Psoas muscle (tissue), 8 donors: ENCODE measurements around the gene AP2M1. TPM values are rescaled to one million over a fixed set of nuclear protein-coding genes. Genes with fewer than 3 reads are reported as not detected.

Experiments used
- ATAC-seq, 4 donors: fragments of 200-7000 bp; cut with Tn5 transposase; one replicate each; pipeline ENCODE4 v1.9.1; 2020; ENCODE audit warnings: moderate library complexity in 3 of 4, mild to moderate bottlenecking in 2 of 4
- DNase-seq, 2 donors: peaks; one replicate each; pipeline ENCODE4 v3.0.0-alpha.2; 2020
- H3K27ac ChIP-seq: fragments of 200-600 bp; one replicate; pipeline ENCODE4 v1.8.0; 2022
- H3K27me3 ChIP-seq, 3 donors: fragments of 200-600 bp in 1 of 3; one replicate each; pipeline versions ENCODE4 v1.6.1 to v1.8.0; 2013 to 2022; ENCODE audit warnings: low read length in 2 of 3, mild to moderate bottlenecking in 2 of 3, moderate library complexity in 1 of 3; ENCODE audit not compliant: insufficient read depth in 3 of 3
- H3K36me3 ChIP-seq, 2 donors: fragments of 200-600 bp in 1 of 2; one replicate each; pipeline versions ENCODE4 v1.6.1 to v1.8.0; 2013 to 2022; ENCODE audit warnings: low read depth in 1 of 2, mild to moderate bottlenecking in 1 of 2, moderate library complexity in 1 of 2; ENCODE audit not compliant: insufficient read depth in 1 of 2
- H3K4me1 ChIP-seq: fragments of 200-600 bp; one replicate; pipeline ENCODE4 v1.8.0; 2022
- H3K4me3 ChIP-seq: fragments of 200-600 bp; one replicate; pipeline ENCODE4 v1.8.0; 2022; ENCODE audit warnings: mild to moderate bottlenecking
- H3K9me3 ChIP-seq: fragments of 200-600 bp; one replicate; pipeline ENCODE4 v1.8.0; 2022
- CTCF ChIP-seq: fragments of 200-600 bp; IDR thresholded peaks from one replicate; pipeline ENCODE4 v1.8.0; 2022; ENCODE audit warnings: antibody characterized with exemption
- WGBS, 3 donors: extraction: QIAGEN DNeasy Blood & Tissue Kit; methylation state at CpG; one replicate each; pipeline versions ENCODE4 v1.1.6 to v1.1.7; 2013; 5-methylcytosine and 5-hydroxymethylcytosine counted together
- intact Hi-C, 2 donors: fragments of 100-400 bp; cut with DNase I; formaldehyde crosslinking; loops; one replicate each; pipeline versions ENCODE4 v1.11.0 to v1.14.2; 2022
- polyA plus RNA-seq, 3 donors: library from polyadenylated mRNA; stranded (reverse); fragments of 200-250 nt; gene quantifications; one replicate each; pipeline ENCODE4 v1.2.3, GENCODE V29; 2013
- total RNA-seq, 4 donors: library from RNA; stranded (reverse); fragmentation: NEBNext Ultra II Directional in 2 of 4; extraction: Animal tissue kit (Norgen Biotek cat#: 25700) in 2 of 4; gene quantifications; one replicate each; pipeline versions ENCODE4 v1.2.1 to v1.2.4, GENCODE V29; 2021 to 2023
- donor health status: healthy with polysubstance abuse.
- donor health status: DM: no; HTN: no; CAD: no; lungs with moderate emphysema.
- donor health status: Bipolar disorder and iron deficiency.
- donor health status: healthy.
- donor health status: DM: yes; HTN: yes; CAD: no.
- donor health status: DM: no; HTN: no; CAD: no.
- donor health status: DM: no; HTN: no; CAD: no.
- donor health status: DM: yes; HTN: yes; CAD: no.

The AP2M1 gene
- total and polyA plus RNA-seq, 7 donors = 157 to 299 (median 171) TPM

- H3K9me3 ChIP-seq = no peaks in the 10 kb centered on the region
- no peaks in the 10 kb centered on the region for H3K27me3 ChIP-seq
- WGBS, 3 donors = 17 to 34% (median 31%) methylated on average over 5 of the region's 5 CpGs
- peaks cover 28 to 75% of the 10 kb centered on the region in 2 donors for H3K36me3 ChIP-seq
- intact Hi-C loops = loop anchor here (5.0 to 10.0 kb wide), 2 partner anchors 38 to 250 kb away; no protein-coding TSS in a partner anchor
- TF ChIP-seq CTCF = no peak
- no peak overlapping the region for H3K4me3 ChIP-seq
- H3K4me1 ChIP-seq = peaks cover 20% of the 10 kb centered on the region
- DNase-seq (peak in 1 of 2 donors; percentile 63), ATAC-seq (peak; percentile 74 to 86 (median 82))
- peak overlapping the region; percentile 68 for H3K27ac ChIP-seq
These were observed 30.1 kb upstream of the AP2M1 start for GRCh38 chr3:184144505-184144904.

GRCh38 chr3:184145111-184145524 lies 29.5 kb upstream of the AP2M1 start:
- intact Hi-C loops = loop anchor here in 1 of 2 donors (5.0 to 10.0 kb wide), 2 partner anchors 97 to 250 kb away; no protein-coding TSS in a partner anchor
- H3K27me3 ChIP-seq = no peaks in the 10 kb centered on the region
- DNase-seq (peak in 1 of 2 donors; percentile 62), ATAC-seq (peak; percentile 80 to 91 (median 88))
- H3K4me3 ChIP-seq = no peak overlapping the region
- peak overlapping the region; percentile 68 for H3K27ac ChIP-seq
- H3K9me3 ChIP-seq = no peaks in the 10 kb centered on the region
- TF ChIP-seq CTCF = peak; percentile 57
- H3K4me1 ChIP-seq = peaks cover 20% of the 10 kb centered on the region
- peaks cover 28 to 69% of the 10 kb centered on the region in 2 donors for H3K36me3 ChIP-seq
- 18 to 25% (median 19%) methylated on average over 4 of the region's 4 CpGs for WGBS, 3 donors

DNA sequence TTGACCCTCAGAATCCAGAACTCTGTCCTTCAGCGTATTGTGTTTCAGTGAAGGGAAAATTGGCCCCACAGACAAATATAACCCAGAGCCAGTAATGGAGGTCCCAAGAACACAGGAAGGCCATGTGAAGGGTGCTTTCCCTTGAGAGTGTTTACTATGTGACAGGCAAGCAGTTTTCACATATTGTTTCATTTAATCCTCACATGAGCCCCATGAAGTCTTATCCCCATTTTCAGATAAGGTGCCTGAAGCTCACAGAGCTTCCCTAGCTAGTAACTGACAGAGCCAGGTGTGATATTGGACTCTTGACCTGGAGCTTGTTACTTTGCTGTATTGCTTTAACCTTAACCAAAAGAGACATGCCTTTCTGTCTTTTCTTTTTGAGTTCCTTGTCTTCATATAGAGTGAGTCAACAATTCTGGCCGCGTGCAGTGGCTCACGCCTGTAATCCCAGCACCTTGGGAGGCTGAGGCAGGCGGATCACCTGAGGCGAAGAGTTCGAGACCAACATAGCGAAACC lies 28.8 kb upstream of the AP2M1 start:
- Histone ChIP-seq H3K4me3 (no peak overlapping the region), H3K36me3 (peaks cover 28 to 62% of the 10 kb centered on the region in 2 donors), H3K9me3 (no peaks in the 10 kb centered on the region), H3K4me1 (peaks cover 20% of the 10 kb centered on the region), H3K27me3 (no peaks in the 10 kb centered on the region), H3K27ac (peak overlapping the region; percentile 68)
- no peak for TF ChIP-seq CTCF
- ATAC-seq = peak in 1 of 4 donors; percentile 7
- no peak for DNase-seq
- intact Hi-C loops = loop anchor here in 1 of 2 donors (5.0 to 10.0 kb wide), 2 partner anchors 96 to 251 kb away; no protein-coding TSS in a partner anchor
- 68 to 81% (median 79%) methylated on average over 8 of the region's 8 CpGs for WGBS, 3 donors

DNA sequence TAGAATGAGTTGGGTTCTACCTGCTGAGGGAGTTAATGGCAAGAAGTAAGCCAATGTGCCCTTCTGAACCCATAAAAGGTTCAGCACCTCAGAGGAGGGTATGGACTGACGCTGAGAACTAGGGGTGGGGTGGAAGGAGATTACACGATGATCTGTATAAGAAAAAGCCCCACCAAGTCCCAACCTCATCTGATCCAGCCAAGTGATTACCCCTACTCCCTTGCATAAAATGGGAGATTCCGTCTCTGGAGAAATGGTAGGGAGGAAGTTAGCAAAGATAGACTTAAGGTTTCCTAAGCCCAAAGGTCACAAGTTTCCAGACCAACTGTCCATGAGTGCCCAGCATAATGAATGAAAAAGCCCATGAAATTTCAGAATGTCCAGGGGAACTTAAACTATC lies 26.6 kb upstream of the AP2M1 start:
- H3K27me3 ChIP-seq = no peaks in the 10 kb centered on the region
- peaks cover 11 to 39% of the 10 kb centered on the region in 2 donors for H3K36me3 ChIP-seq
- no peaks in the 10 kb centered on the region for H3K9me3 ChIP-seq
- DNase-seq (no peak), ATAC-seq (no peak)
- no peak for TF ChIP-seq CTCF
- peaks cover 20% of the 10 kb centered on the region for H3K4me1 ChIP-seq
- intact Hi-C loops = loop anchor here in 1 of 2 donors (5.0 to 10.0 kb wide), 2 partner anchors 94 to 253 kb away; no protein-coding TSS in a partner anchor
- H3K27ac ChIP-seq = no peak overlapping the region
- H3K4me3 ChIP-seq = no peak overlapping the region
- WGBS, 3 donors = 79 to 88% (median 83%) methylated on average over 3 of the region's 3 CpGs
